Natural killer cell (primary cell): Measurements from ENCODE around the gene KRT3. TPM values are rescaled to one million over a fixed set of nuclear protein-coding genes. Genes with fewer than 3 reads are reported as not detected.

Experiments used
- ATAC-seq, 3 donors: fragments of 150-1000 bp in 2 of 3; fragments of 200-7000 bp in 1 of 3; cut with Tn5 transposase; 1 replicate in 1 of 3; 2 replicates in 2 of 3; pipeline ENCODE4 v1.10.0; 2021; ENCODE audit warnings: mild to moderate bottlenecking in 2 of 3, moderate library complexity in 2 of 3
- DNase-seq, 2 donors: peaks; one replicate each; pipeline versions ENCODE4 v3.0.0 to v3.0.0-alpha.2; 2013 to 2021; ENCODE audit warnings: mixed read lengths in 1 of 2
- H3K27ac ChIP-seq: one replicate; pipeline ENCODE4 v1.5.1; 2013; ENCODE audit warnings: mild to moderate bottlenecking, low read length
- H3K27me3 ChIP-seq: one replicate; pipeline ENCODE4 v1.6.1; 2013; ENCODE audit warnings: low read length; ENCODE audit not compliant: control insufficient read depth, insufficient read depth
- H3K36me3 ChIP-seq: one replicate; pipeline ENCODE4 v1.6.1; 2013; ENCODE audit warnings: low read length; ENCODE audit not compliant: control insufficient read depth, insufficient read depth
- H3K4me1 ChIP-seq: one replicate; pipeline ENCODE4 v1.6.1; 2013; ENCODE audit warnings: low read length; ENCODE audit not compliant: control insufficient read depth, insufficient read depth
- H3K4me3 ChIP-seq: one replicate; pipeline ENCODE4 v1.5.1; 2013; ENCODE audit warnings: low read length
- H3K9me3 ChIP-seq: one replicate; pipeline ENCODE4 v1.6.1; 2013; ENCODE audit warnings: low read length; ENCODE audit not compliant: control insufficient read depth, insufficient read depth
- H3K27ac Mint-ChIP-seq, 2 donors: one replicate each; pipeline ENCODE4 v1.8.0; 2022; ENCODE audit warnings: mild to moderate bottlenecking in 2 of 2, mixed read lengths in 2 of 2, moderate library complexity in 1 of 2
- H3K27me3 Mint-ChIP-seq, 2 donors: one replicate each; pipeline ENCODE4 v1.8.0; 2022; ENCODE audit warnings: low read depth in 2 of 2, mixed read lengths in 2 of 2
- H3K36me3 Mint-ChIP-seq: one replicate; pipeline ENCODE4 v1.8.0; 2022; ENCODE audit warnings: mixed read lengths
- H3K4me1 Mint-ChIP-seq, 2 donors: one replicate each; pipeline ENCODE4 v1.8.0; 2022; ENCODE audit warnings: mixed read lengths in 2 of 2
- H3K4me3 Mint-ChIP-seq: one replicate; pipeline ENCODE4 v1.8.0; 2022; ENCODE audit warnings: mild to moderate bottlenecking, moderate library complexity, mixed read lengths
- H3K9me3 Mint-ChIP-seq, 2 donors: one replicate each; pipeline ENCODE4 v1.8.0; 2022; ENCODE audit warnings: mixed read lengths in 2 of 2
- CTCF ChIP-seq: fragments of 200-600 bp; IDR thresholded peaks from one replicate; pipeline ENCODE4 v1.8.0; 2022; ENCODE audit warnings: antibody characterized with exemption
- WGBS: methylation state at CpG from one replicate; pipeline ENCODE4 v1.1.7; 2013; ENCODE audit warnings: missing lambda C conversion rate; ENCODE audit not compliant: insufficient coverage; 5-methylcytosine and 5-hydroxymethylcytosine counted together
- intact Hi-C: fragments of 100-400 bp; cut with micrococcal nuclease; formaldehyde crosslinking; loops from one replicate; pipeline ENCODE4 v1.14.2; 2022
- total RNA-seq, 4 donors: library from RNA; stranded (reverse); fragments of 120-200 nt in 1 of 4; gene quantifications; one replicate each; pipeline versions ENCODE4 v1.2.3 to v1.2.4, GENCODE V29; 2013 to 2022

KRT3 gene
- total RNA-seq, 3 donors from 2014 or later (not counting 1 experiment from before 2014, with no cell fraction given): not detected

- no peaks in the 10 kb centered on the region for H3K36me3 ChIP-seq
- Mint-ChIP-seq H3K4me3 (no peak overlapping the region), H3K27ac (no peak overlapping the region), H3K27me3 (peaks cover 0 to 5% of the 10 kb centered on the region in 2 donors), H3K9me3 (no peaks in the 10 kb centered on the region), H3K4me1 (peaks cover 0 to 16% of the 10 kb centered on the region in 2 donors), H3K36me3 (no peaks in the 10 kb centered on the region)
- H3K4me3 ChIP-seq: no peak overlapping the region
- no peak for TF ChIP-seq CTCF
- WGBS: 88% methylated on average over 11 of the region's 11 CpGs
- H3K27me3 ChIP-seq: no peaks in the 10 kb centered on the region
- DNase-seq (no peak), ATAC-seq (no peak)
- H3K4me1 ChIP-seq: no peaks in the 10 kb centered on the region
- H3K9me3 ChIP-seq: no peaks in the 10 kb centered on the region
- intact Hi-C loops: no loop called here
- no peak overlapping the region for H3K27ac ChIP-seq
Measured at GRCh38 chr12:52826611-52827498, 30.9 kb upstream of the KRT3 start.

- Histone ChIP-seq H3K9me3 (no peaks in the 10 kb centered on the region), H3K4me3 (no peak overlapping the region), H3K36me3 (no peaks in the 10 kb centered on the region), H3K27ac (no peak overlapping the region), H3K4me1 (no peaks in the 10 kb centered on the region), H3K27me3 (no peaks in the 10 kb centered on the region)
- intact Hi-C loops: no loop called here
- H3K9me3 Mint-ChIP-seq: no peaks in the 10 kb centered on the region
- no peaks in the 10 kb centered on the region for H3K36me3 Mint-ChIP-seq
- H3K27me3 Mint-ChIP-seq: peaks cover 0 to 5% of the 10 kb centered on the region in 2 donors
- no peak for TF ChIP-seq CTCF
- DNase-seq (no peak), ATAC-seq (no peak)
- H3K4me3 Mint-ChIP-seq: no peak overlapping the region
- WGBS: 85% methylated on average over 4 of the region's 4 CpGs
- H3K27ac Mint-ChIP-seq: no peak overlapping the region
- peaks cover 0 to 16% of the 10 kb centered on the region in 2 donors for H3K4me1 Mint-ChIP-seq
Measured at GRCh38 chr12:52825961-52826360, 30.0 kb upstream of the KRT3 start.

GRCh38 chr12:52824741-52825410 is 29.0 kb upstream of the KRT3 start:
- DNase-seq: no peak
- Mint-ChIP-seq H3K27me3 (peaks cover 0 to 3% of the 10 kb centered on the region in 2 donors), H3K27ac (no peak overlapping the region), H3K36me3 (no peaks in the 10 kb centered on the region), H3K4me1 (peaks cover 7 to 12% of the 10 kb centered on the region in 2 donors), H3K4me3 (no peak overlapping the region), H3K9me3 (no peaks in the 10 kb centered on the region)
- H3K27ac ChIP-seq: no peak overlapping the region
- WGBS: 94% methylated on average over 5 of the region's 5 CpGs
- intact Hi-C loops: no loop called here
- H3K4me1 ChIP-seq: no peaks in the 10 kb centered on the region
- no peak for ATAC-seq
- no peaks in the 10 kb centered on the region for H3K27me3 ChIP-seq
- H3K4me3 ChIP-seq: no peak overlapping the region
- no peaks in the 10 kb centered on the region for H3K9me3 ChIP-seq
- no peaks in the 10 kb centered on the region for H3K36me3 ChIP-seq
- no peak for TF ChIP-seq CTCF
